ENCODE measurements around the gene FAM120AOS. TPM values are rescaled to one million over a fixed set of nuclear protein-coding genes. Genes with fewer than 3 reads are reported as not detected.
A peak's percentile ranks its signal among the peaks of the same experiment; 100 is the strongest.

FAM120AOS gene
- polyA plus RNA-seq, 3 donors: 33.2 to 47.7 (median 41.6) TPM

DNA sequence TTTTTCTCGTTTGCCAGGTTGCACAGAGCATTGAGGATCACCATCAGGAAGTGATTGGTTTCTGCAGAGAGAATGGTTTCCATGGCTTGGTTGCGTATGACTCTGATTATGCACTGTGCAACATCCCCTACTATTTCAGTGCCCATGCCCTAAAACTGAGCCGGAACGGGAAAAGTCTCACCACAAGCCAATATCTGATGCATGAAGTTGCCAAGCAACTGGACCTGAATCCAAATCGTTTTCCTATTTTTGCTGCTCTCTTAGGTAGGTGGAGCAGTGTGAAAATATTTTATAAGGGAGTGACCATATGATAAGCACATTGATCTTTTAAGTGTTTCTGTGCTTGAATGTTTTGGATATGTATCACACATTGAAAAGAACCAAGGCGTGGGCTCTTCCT lies 17.7 kb upstream of the FAM120AOS start:
- H3K4me3 ChIP-seq (replicated peaks in 1 of 3; ENCODE audit: low read depth in 2 of 3, low read length in 3 of 3): no peak overlapping the region
- H3K27ac ChIP-seq (ENCODE audit: low read depth in 1 of 2, low read length in 2 of 2): peak overlapping the region in 1 of 2 donors; percentile 80
- TF ChIP-seq, protein P1, sequence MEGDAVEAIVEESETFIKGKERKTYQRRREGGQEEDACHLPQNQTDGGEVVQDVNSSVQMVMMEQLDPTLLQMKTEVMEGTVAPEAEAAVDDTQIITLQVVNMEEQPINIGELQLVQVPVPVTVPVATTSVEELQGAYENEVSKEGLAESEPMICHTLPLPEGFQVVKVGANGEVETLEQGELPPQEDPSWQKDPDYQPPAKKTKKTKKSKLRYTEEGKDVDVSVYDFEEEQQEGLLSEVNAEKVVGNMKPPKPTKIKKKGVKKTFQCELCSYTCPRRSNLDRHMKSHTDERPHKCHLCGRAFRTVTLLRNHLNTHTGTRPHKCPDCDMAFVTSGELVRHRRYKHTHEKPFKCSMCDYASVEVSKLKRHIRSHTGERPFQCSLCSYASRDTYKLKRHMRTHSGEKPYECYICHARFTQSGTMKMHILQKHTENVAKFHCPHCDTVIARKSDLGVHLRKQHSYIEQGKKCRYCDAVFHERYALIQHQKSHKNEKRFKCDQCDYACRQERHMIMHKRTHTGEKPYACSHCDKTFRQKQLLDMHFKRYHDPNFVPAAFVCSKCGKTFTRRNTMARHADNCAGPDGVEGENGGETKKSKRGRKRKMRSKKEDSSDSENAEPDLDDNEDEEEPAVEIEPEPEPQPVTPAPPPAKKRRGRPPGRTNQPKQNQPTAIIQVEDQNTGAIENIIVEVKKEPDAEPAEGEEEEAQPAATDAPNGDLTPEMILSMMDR (IDR thresholded peaks at IDR 0.05): no peak
- Mint-ChIP-seq H3K27me3 (ENCODE audit: low read depth in 3 of 3) (peaks cover 0 to 1% (median 0%) of the 10 kb centered on the region in 3 donors), H3K36me3 (peaks cover 28 to 44% of the 10 kb centered on the region in 2 donors), H3K4me3 (no peak overlapping the region), H3K9me3 (no peaks in the 10 kb centered on the region), H3K27ac (no peak overlapping the region), H3K4me1 (peaks cover 46% of the 10 kb centered on the region)
- no peaks in the 10 kb centered on the region for H3K27me3 ChIP-seq (ENCODE audit: control insufficient read depth in 2 of 2, insufficient read depth in 2 of 2, low read length in 2 of 2)
- H2AFZ ChIP-seq (ENCODE audit: insufficient read depth, low read depth, low read length, poor library complexity, severe bottlenecking): no peak overlapping the region
- H4K20me1 ChIP-seq (ENCODE audit: insufficient read depth, low read length): peaks cover 93% of the 10 kb centered on the region
- DNase-seq: no peak
- H3K4me1 ChIP-seq (ENCODE audit: control insufficient read depth in 1 of 2, insufficient read depth in 2 of 2, low read length in 2 of 2): peaks cover 15 to 27% of the 10 kb centered on the region in 2 donors
- peaks cover 24 to 58% of the 10 kb centered on the region in 2 donors for H3K36me3 ChIP-seq (replicated peaks in 1 of 2; ENCODE audit: control insufficient read depth in 1 of 2, insufficient read depth in 2 of 2, low read length in 2 of 2)
- H3K4me2 ChIP-seq (replicated peaks; ENCODE audit: extremely low read depth, low read length, poor library complexity, severe bottlenecking): no peak overlapping the region
- no peaks in the 10 kb centered on the region for H3K9me3 ChIP-seq (replicated peaks in 1 of 2; ENCODE audit: control insufficient read depth in 1 of 2, insufficient read depth in 1 of 2, low read length in 2 of 2)
- 100% methylated on average over 1 of the region's 6 CpGs for WGBS (ENCODE audit: insufficient coverage)
- intact Hi-C loops (cut with micrococcal nuclease): no loop called here
- H3K79me2 ChIP-seq (ENCODE audit: insufficient read depth, low read length): peaks cover 98% of the 10 kb centered on the region
- no peak overlapping the region for H3K9ac ChIP-seq (ENCODE audit: insufficient read depth, low read length, poor library complexity, severe bottlenecking)

DNA sequence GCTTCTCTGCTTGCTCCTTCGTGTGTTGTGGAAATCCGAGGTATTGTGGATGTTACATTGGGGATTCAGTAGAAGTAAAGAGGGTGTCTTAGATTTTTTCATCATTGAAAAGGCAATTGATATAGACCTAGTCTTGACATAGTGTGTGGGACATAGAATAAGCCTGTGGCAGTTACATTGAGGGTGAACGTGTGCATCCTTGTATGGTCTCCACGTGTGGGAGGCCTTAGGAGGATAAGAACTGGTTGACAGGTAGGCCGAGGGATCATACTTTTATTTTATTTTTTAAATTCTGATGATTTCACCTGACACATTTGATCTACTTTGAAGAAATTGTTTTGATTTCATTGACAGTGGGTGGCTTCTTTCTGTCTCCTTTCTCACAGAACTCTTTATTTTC lies 17.0 kb upstream of the FAM120AOS start:
- H3K79me2 ChIP-seq (ENCODE audit: insufficient read depth, low read length): peaks cover 98% of the 10 kb centered on the region
- no peak overlapping the region for H3K9ac ChIP-seq (ENCODE audit: insufficient read depth, low read length, poor library complexity, severe bottlenecking)
- no peaks in the 10 kb centered on the region for H3K9me3 Mint-ChIP-seq
- H3K4me2 ChIP-seq (replicated peaks; ENCODE audit: extremely low read depth, low read length, poor library complexity, severe bottlenecking): no peak overlapping the region
- peaks cover 86% of the 10 kb centered on the region for H4K20me1 ChIP-seq (ENCODE audit: insufficient read depth, low read length)
- H3K4me1 ChIP-seq (ENCODE audit: control insufficient read depth in 1 of 2, insufficient read depth in 2 of 2, low read length in 2 of 2): peaks cover 15 to 34% of the 10 kb centered on the region in 2 donors
- no peak overlapping the region for H3K4me3 ChIP-seq (replicated peaks in 1 of 3; ENCODE audit: low read depth in 2 of 3, low read length in 3 of 3)
- no peak for DNase-seq
- H3K27ac Mint-ChIP-seq: peak overlapping the region in 3 of 7 donors; percentile 33 to 74 (median 67)
- H3K9me3 ChIP-seq (replicated peaks in 1 of 2; ENCODE audit: control insufficient read depth in 1 of 2, insufficient read depth in 1 of 2, low read length in 2 of 2): no peaks in the 10 kb centered on the region
- no peak overlapping the region for H2AFZ ChIP-seq (ENCODE audit: insufficient read depth, low read depth, low read length, poor library complexity, severe bottlenecking)
- H3K36me3 Mint-ChIP-seq: peaks cover 21 to 37% of the 10 kb centered on the region in 2 donors
- intact Hi-C loops (cut with micrococcal nuclease): no loop called here
- TF ChIP-seq, protein P1 (IDR thresholded peaks at IDR 0.05): no peak
- WGBS (ENCODE audit: insufficient coverage): 100% methylated on average over 2 of the region's 5 CpGs
- H3K27me3 Mint-ChIP-seq (ENCODE audit: low read depth in 3 of 3): peaks cover 0 to 1% (median 0%) of the 10 kb centered on the region in 3 donors
- H3K27me3 ChIP-seq (ENCODE audit: control insufficient read depth in 2 of 2, insufficient read depth in 2 of 2, low read length in 2 of 2): no peaks in the 10 kb centered on the region
- peak overlapping the region in 1 of 2 donors; percentile 80 for H3K27ac ChIP-seq (ENCODE audit: low read depth in 1 of 2, low read length in 2 of 2)
- peaks cover 23 to 51% of the 10 kb centered on the region in 2 donors for H3K36me3 ChIP-seq (replicated peaks in 1 of 2; ENCODE audit: control insufficient read depth in 1 of 2, insufficient read depth in 2 of 2, low read length in 2 of 2)
- peaks cover 51% of the 10 kb centered on the region for H3K4me1 Mint-ChIP-seq
- H3K4me3 Mint-ChIP-seq: no peak overlapping the region

All from CD14-positive monocyte (primary cell).